Measurements from ENCODE around the gene AQP1.

AQP1 gene

GRCh38 chr7:30925913-30926312 lies 14.3 kb downstream of the AQP1 start:
- no peak for DNase-seq (ENCODE audit: low read depth)

GRCh38 chr7:30926313-30926712 lies 14.7 kb downstream of the AQP1 start:
- H3K4me3 ChIP-seq (ENCODE audit: low read depth, low read length): no peak overlapping the region
- in situ Hi-C loops (cut with HindIII; ENCODE audit: low sequenced_read_pairs): no loop called here
- no peak for DNase-seq (ENCODE audit: low read depth)
- no peak for TF ChIP-seq CTCF (IDR thresholded peaks at IDR 0.05; ENCODE audit: low read depth, low read length, missing control alignments)

More at GRCh38 chr7:30925913-30926312, 14.3 kb downstream of the AQP1 start:
- no peak for TF ChIP-seq CTCF (IDR thresholded peaks at IDR 0.05; ENCODE audit: low read depth, low read length, missing control alignments)
- no peak overlapping the region for H3K4me3 ChIP-seq (ENCODE audit: low read depth, low read length)
- in situ Hi-C loops (cut with HindIII; ENCODE audit: low sequenced_read_pairs): no loop called here

- no peak overlapping the region for H3K4me3 ChIP-seq (ENCODE audit: low read depth, low read length)
- no peak for TF ChIP-seq CTCF (IDR thresholded peaks at IDR 0.05; ENCODE audit: low read depth, low read length, missing control alignments)
- no peak for DNase-seq (ENCODE audit: low read depth)
- in situ Hi-C loops (cut with HindIII; ENCODE audit: low sequenced_read_pairs): no loop called here
These were observed 15.4 kb downstream of the AQP1 start for GRCh38 chr7:30927040-30927439.

- no peak overlapping the region for H3K4me3 ChIP-seq (ENCODE audit: low read depth, low read length)
- DNase-seq (ENCODE audit: low read depth): no peak
- in situ Hi-C loops (cut with HindIII; ENCODE audit: low sequenced_read_pairs): no loop called here
- no peak for TF ChIP-seq CTCF (IDR thresholded peaks at IDR 0.05; ENCODE audit: low read depth, low read length, missing control alignments)
These were observed 15.9 kb downstream of the AQP1 start for GRCh38 chr7:30927559-30927958.

GRCh38 chr7:30928254-30928872 lies 16.7 kb downstream of the AQP1 start:
- in situ Hi-C loops (cut with HindIII; ENCODE audit: low sequenced_read_pairs): no loop called here
- no peak for DNase-seq (ENCODE audit: low read depth)
- TF ChIP-seq CTCF (IDR thresholded peaks at IDR 0.05; ENCODE audit: low read depth, low read length, missing control alignments): no peak
- H3K4me3 ChIP-seq (ENCODE audit: low read depth, low read length): no peak overlapping the region

- in situ Hi-C loops (cut with HindIII; ENCODE audit: low sequenced_read_pairs): no loop called here
- DNase-seq (ENCODE audit: low read depth): no peak
- no peak overlapping the region for H3K4me3 ChIP-seq (ENCODE audit: low read depth, low read length)
- no peak for TF ChIP-seq CTCF (IDR thresholded peaks at IDR 0.05; ENCODE audit: low read depth, low read length, missing control alignments)
These were observed 18.0 kb downstream of the AQP1 start for GRCh38 chr7:30929686-30930085.
